MM.1S (cell line): ENCODE measurements around the gene PTCRA.

Source experiments
- DNase-seq: peaks from one replicate; pipeline ENCODE4 v3.0.0-alpha.2; 2015
- H2AFZ ChIP-seq: fragments of 300-600 bp; sonication (generic); 2 replicates; pipeline ENCODE4 v1.6.0; 2016; ENCODE audit warnings: antibody characterized with exemption, low read length
- H3F3A ChIP-seq: fragments of 300-600 bp; sonication (generic); 2 replicates; pipeline ENCODE4 v1.6.1; 2016; ENCODE audit warnings: mild to moderate bottlenecking, antibody characterized with exemption, low read length, moderate library complexity, mixed read lengths; ENCODE audit not compliant: insufficient read depth
- H3K27ac ChIP-seq: fragments of 300-600 bp; sonication (generic); 2 replicates; pipeline ENCODE4 v1.5.1; 2016; ENCODE audit warnings: mild to moderate bottlenecking, low read length
- H3K27me3 ChIP-seq: fragments of 300-600 bp; sonication (generic); replicated peaks from 2 replicates; pipeline ENCODE4 v1.6.0; 2016; ENCODE audit warnings: low read length; ENCODE audit not compliant: insufficient read depth
- H3K36me3 ChIP-seq: fragments of 300-600 bp; sonication (generic); replicated peaks from 2 replicates; pipeline ENCODE4 v1.6.1; 2016; ENCODE audit warnings: mild to moderate bottlenecking, low read length, mixed read lengths; ENCODE audit not compliant: insufficient read depth
- H3K4me1 ChIP-seq: fragments of 300-600 bp; sonication (generic); 2 replicates; pipeline ENCODE4 v1.6.1; 2016; ENCODE audit warnings: low read length, mixed read lengths
- H3K4me2 ChIP-seq: fragments of 300-600 bp; sonication (generic); 2 replicates; pipeline ENCODE4 v1.6.0; 2016; ENCODE audit warnings: low read depth, low read length
- H3K4me3 ChIP-seq: fragments of 300-600 bp; sonication (generic); 2 replicates; pipeline ENCODE4 v1.5.1; 2016; ENCODE audit warnings: low read length, mixed read lengths
- H3K79me2 ChIP-seq: fragments of 300-600 bp; sonication (generic); 2 replicates; pipeline ENCODE4 v1.6.1; 2016; ENCODE audit warnings: mixed run types, low read length, mixed read lengths
- H3K9ac ChIP-seq: fragments of 300-600 bp; sonication (generic); 2 replicates; pipeline ENCODE4 v1.6.1; 2016; ENCODE audit warnings: low read length, mixed read lengths
- H3K9me2 ChIP-seq: fragments of 300-600 bp; sonication (generic); replicated peaks from 2 replicates; pipeline ENCODE4 v1.6.1; 2016; ENCODE audit warnings: mild to moderate bottlenecking, low read length, mixed read lengths; ENCODE audit not compliant: insufficient read depth
- H3K9me3 ChIP-seq: fragments of 300-600 bp; sonication (generic); replicated peaks from 2 replicates; pipeline ENCODE4 v1.6.1; 2016; ENCODE audit warnings: mild to moderate bottlenecking, low read length, mixed read lengths; ENCODE audit not compliant: insufficient read depth
- H4K20me1 ChIP-seq: fragments of 300-600 bp; sonication (generic); 2 replicates; pipeline ENCODE4 v1.6.1; 2016; ENCODE audit warnings: mild to moderate bottlenecking, low read length, moderate library complexity, mixed read lengths; ENCODE audit not compliant: insufficient read depth
- EZH2 ChIP-seq: fragments of 300-600 bp; sonication (generic); optimal IDR thresholded peaks from 2 replicates; pipeline ENCODE3; 2017; ENCODE audit warnings: low read depth, mild to moderate bottlenecking, antibody characterized with exemption, low read length, mixed read lengths
- EZH2phosphoT487 ChIP-seq: fragments of 300-600 bp; sonication (generic); IDR thresholded peaks from 2 replicates; pipeline ENCODE4 v1.6.1; 2018; ENCODE audit warnings: antibody characterized with exemption, low read length
- TF ChIP-seq, protein P1 (sequence below): fragments of 300-600 bp; sonication (generic); IDR thresholded peaks from 2 replicates; pipeline ENCODE4 v1.5.1; 2016; ENCODE audit warnings: antibody characterized with exemption, low read length, mixed read lengths

Gene PTCRA

DNA sequence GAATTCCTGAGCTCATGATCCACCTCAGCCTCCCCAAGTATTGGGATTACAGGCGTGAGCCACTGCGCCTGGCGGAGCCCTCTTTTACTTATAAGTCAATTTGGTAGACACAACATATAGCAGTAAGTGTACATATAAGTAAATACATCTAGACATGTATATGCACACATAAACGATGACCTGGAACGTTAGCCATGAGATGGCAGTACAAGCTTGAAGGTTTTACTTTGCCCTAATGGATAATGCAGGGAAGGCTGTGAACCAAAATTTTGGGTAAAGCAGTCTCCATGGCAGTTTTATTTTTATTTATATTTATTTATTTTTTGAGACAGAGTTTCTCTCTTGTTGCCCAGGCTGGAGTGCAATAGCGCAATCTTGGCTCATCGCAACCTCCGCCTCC is 42.3 kb downstream of the PTCRA start:
- Histone ChIP-seq H3K4me1 (no peaks in the 10 kb centered on the region), H4K20me1 (no peaks in the 10 kb centered on the region), H3K9me3 (no peaks in the 10 kb centered on the region), H3K9me2 (no peaks in the 10 kb centered on the region), H3F3A (no peaks in the 10 kb centered on the region; the same call in 1 of the 2 replicates), H2AFZ (no peak overlapping the region), H3K36me3 (no peaks in the 10 kb centered on the region), H3K4me2 (no peak overlapping the region), H3K79me2 (no peaks in the 10 kb centered on the region), H3K27me3 (no peaks in the 10 kb centered on the region), H3K4me3 (no peak overlapping the region), H3K27ac (no peak overlapping the region), H3K9ac (no peak overlapping the region)
- DNase-seq, result no peak
- TF ChIP-seq EZH2, result no peak
- no peak for TF ChIP-seq EZH2phosphoT487
- TF ChIP-seq, protein P1, sequence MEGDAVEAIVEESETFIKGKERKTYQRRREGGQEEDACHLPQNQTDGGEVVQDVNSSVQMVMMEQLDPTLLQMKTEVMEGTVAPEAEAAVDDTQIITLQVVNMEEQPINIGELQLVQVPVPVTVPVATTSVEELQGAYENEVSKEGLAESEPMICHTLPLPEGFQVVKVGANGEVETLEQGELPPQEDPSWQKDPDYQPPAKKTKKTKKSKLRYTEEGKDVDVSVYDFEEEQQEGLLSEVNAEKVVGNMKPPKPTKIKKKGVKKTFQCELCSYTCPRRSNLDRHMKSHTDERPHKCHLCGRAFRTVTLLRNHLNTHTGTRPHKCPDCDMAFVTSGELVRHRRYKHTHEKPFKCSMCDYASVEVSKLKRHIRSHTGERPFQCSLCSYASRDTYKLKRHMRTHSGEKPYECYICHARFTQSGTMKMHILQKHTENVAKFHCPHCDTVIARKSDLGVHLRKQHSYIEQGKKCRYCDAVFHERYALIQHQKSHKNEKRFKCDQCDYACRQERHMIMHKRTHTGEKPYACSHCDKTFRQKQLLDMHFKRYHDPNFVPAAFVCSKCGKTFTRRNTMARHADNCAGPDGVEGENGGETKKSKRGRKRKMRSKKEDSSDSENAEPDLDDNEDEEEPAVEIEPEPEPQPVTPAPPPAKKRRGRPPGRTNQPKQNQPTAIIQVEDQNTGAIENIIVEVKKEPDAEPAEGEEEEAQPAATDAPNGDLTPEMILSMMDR, result no peak

DNA sequence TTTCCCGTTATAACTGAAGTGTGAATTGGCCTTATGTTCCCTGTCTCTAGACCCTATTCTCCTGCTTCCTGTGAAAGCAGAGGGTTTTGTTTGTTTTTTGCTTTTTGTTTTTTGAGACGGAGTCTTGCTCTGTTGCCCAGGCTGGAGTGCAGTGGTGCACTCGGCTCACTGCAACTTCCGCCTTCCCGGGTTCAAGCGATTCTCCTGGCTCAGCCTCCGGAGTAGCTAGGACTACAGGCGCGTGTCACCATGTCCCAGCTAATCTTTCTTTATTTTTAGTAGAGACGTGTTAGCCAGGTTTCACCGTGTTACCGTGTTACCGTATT is 44.0 kb downstream of the PTCRA start:
- H3K27ac ChIP-seq, result no peak overlapping the region
- peak overlapping the region; percentile 77; the same call in 1 of the 2 replicates for H3K4me2 ChIP-seq
- no peaks in the 10 kb centered on the region for H3K9me3 ChIP-seq
- peak overlapping the region; percentile 49; the same call in 1 of the 2 replicates for H2AFZ ChIP-seq
- peak overlapping the region; percentile 66; the same call in 1 of the 2 replicates for H3K4me3 ChIP-seq
- no peaks in the 10 kb centered on the region for H3K4me1 ChIP-seq
- H3K9me2 ChIP-seq, result no peaks in the 10 kb centered on the region
- H3K79me2 ChIP-seq, result no peaks in the 10 kb centered on the region
- H3K9ac ChIP-seq, result no peak overlapping the region
- H4K20me1 ChIP-seq, result no peaks in the 10 kb centered on the region
- H3K27me3 ChIP-seq, result no peaks in the 10 kb centered on the region
- TF ChIP-seq, protein P1, result no peak
- TF ChIP-seq EZH2 (no peak), EZH2phosphoT487 (no peak)
- H3K36me3 ChIP-seq, result no peaks in the 10 kb centered on the region
- no peaks in the 10 kb centered on the region; the same call in 1 of the 2 replicates for H3F3A ChIP-seq
- no peak for DNase-seq

DNA sequence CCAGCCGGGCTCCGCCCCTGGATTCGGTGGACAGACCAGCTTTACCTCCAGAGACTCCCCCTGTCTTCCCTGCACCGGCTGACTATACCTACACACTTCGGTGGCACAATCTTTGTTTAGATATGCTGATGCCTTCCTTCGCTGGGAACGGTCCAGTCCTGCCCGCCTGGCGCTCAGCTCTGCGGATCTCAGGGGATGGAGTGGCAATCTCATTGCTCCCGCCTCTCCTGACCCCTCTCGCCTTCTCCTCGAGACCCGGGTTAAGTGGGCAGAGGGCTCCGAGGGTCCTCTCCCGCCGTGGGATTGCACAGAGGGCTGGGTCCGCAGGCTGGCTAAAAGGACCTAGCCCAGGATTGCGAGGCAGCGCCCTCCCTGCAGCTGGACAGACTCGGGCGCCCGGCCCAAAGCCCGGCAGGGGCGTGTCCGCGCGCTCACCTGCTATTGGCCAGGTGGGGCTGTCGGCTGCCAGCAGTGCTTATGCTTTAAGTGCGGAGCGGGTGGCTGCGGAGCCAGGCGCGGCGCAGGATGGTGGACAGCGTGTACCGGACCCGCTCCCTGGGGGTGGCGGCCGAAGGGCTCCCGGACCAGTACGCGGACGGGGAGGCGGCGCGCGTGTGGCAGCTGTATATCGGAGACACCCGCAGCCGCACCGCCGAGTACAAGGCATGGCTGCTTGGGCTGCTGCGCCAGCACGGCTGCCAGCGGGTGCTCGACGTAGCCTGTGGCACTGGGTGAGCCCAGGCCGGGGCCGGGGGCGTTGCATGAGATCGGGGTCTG is 44.6 kb downstream of the PTCRA start, which contains the start of gene GNMT:
Gene GNMT, plus strand, starts transcription at position 512 of the 777 bp plus-strand sequence. Its CDS starts 14 bp downstream, at position 526.
- H3K9me2 ChIP-seq, result no peaks in the 10 kb centered on the region
- H3K9me3 ChIP-seq, result no peaks in the 10 kb centered on the region
- H3F3A ChIP-seq, result no peaks in the 10 kb centered on the region; the same call in 1 of the 2 replicates
- TF ChIP-seq EZH2, result no peak
- TF ChIP-seq, protein P1, result no peak
- TF ChIP-seq EZH2phosphoT487, result no peak
- peak within 1 kb of the TSS; percentile 77 for H3K4me2 ChIP-seq
- peak; percentile 51 for DNase-seq
- H2AFZ ChIP-seq, result peak within 1 kb of the TSS; percentile 49
- H4K20me1 ChIP-seq, result no peaks in the 10 kb centered on the region
- peak within 1 kb of the TSS; percentile 14; the same call in 1 of the 2 replicates for H3K9ac ChIP-seq
- no peak within 1 kb of the TSS for H3K27ac ChIP-seq
- peak within 1 kb of the TSS; percentile 66 for H3K4me3 ChIP-seq
- H3K36me3 ChIP-seq, result no peaks in the 10 kb centered on the region
- H3K4me1 ChIP-seq, result no peaks in the 10 kb centered on the region
- H3K79me2 ChIP-seq, result no peaks in the 10 kb centered on the region
- H3K27me3 ChIP-seq, result no peaks in the 10 kb centered on the region
